ENCODE data around the gene ADGRF1. TPM values are rescaled to one million over a fixed set of nuclear protein-coding genes. Genes with fewer than 3 reads are reported as not detected.
"Not testable (repeated sequence)": the region's sequence is repeated elsewhere in the genome, so short reads cannot be mapped to it uniquely, and the experiment has no call there.

ADGRF1 gene
- polyA plus RNA-seq (ENCODE audit: insufficient read length in 3 of 3), result 10 to 100 TPM; 35.9 to 56.2 (median 51.8) TPM

DNA sequence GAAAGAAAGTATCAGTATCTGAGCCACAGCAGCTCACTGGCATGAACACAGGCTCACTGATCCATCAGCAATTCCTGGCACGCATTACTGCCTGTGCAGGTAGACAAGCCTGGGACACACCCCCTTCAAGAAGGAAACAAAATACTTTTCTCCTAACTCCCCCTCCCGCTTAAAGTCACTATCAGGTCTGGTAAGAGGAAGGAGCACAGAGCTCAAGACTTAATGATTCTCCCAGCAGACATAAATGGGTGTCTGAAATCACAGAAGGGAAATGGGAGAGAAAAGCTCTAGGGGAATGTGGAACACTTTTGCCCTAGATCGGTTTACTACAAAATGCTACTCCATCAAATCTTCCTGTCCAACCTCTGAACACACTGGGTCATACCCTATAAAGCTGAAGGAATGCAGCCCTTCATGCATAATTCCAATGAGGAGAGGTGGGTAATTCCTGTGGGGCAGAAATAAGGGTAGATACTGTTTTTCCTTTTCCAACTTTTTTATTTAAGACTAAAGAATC is at the start of gene ADGRF1:
Gene ADGRF1, minus strand, starts transcription at position 58 of the 517 bp plus-strand sequence. CDS start 13,271 bp downstream, outside the sequence.
- peak in 2 of 3 donors; percentile 68 to 74 for DNase-seq (ENCODE audit: low read depth in 3 of 3, low spot score in 2 of 3)

DNA sequence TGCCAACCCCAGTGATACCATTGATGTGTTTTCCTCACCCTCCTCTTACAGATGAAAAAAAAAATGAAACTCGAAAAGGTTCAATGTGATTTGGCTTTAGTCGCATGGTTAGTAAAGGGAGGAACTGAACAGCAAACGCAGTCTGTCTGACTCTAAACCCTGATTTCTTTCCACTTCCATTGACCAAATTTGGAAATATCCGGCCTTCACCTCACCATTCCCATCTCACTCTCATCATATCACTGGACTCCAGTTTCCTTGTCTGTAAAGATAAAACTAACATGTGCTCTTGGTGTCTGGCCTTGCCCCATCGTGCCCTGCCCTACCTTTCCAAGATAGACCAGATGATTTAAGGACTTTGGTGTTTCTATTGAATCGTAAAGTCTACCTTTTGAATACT is 48.7 kb upstream of the ADGRF1 start:
- no peak for DNase-seq (ENCODE audit: low read depth in 3 of 3, low spot score in 2 of 3)

DNA sequence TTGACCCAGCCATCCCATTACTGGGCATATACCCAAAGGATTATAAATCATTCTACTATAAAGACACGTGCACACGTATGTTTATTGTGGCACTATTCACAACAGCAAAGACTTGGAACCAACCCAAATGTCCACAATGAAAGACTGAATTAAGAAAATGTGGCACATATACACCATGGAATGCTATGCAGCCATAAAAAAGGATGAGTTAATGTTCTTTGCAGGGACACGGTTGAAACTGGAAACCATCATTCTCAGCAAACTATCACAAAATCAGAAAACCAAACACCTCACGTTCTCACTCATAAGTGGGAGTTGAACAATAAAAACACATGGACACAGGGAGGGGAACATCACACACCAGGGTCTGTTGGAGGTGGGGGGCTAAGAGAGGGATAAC is 47.3 kb upstream of the ADGRF1 start:
- DNase-seq (ENCODE audit: low read depth in 3 of 3, low spot score in 2 of 3), result not testable (repeated sequence)

DNA sequence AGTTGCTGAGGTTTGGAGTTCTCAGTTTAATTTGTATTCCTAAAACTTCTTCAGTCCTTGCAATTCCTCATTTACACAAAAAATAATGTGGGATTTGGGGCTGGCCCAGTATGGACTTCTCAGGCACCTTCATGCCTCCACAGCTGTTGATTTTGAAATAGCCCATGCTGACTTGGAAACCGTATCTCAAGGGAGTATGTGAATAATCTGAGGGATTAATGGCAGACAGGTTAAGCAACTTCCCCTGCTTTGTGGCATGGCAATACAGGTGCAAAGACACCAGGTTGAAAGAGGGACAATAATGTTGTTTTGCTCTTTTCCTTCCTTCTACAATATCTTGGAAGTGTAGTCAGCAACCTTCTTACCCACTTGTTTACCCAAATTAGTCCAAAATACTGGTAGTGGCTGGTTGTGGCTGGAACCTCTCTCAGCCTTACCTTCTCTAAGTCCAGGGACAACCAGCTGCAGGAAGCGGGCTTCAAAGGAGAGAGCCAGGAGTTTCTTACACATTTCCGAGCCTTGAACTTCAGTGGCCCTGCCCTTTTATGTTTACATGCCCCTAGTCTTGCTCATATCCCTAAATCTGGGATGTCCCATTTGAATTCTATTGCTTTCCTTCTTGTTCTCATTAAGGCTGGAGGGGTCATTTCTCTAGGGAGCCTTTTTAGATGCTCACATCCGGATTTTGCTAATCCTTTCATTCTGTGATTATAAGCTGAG is 44.1 kb upstream of the ADGRF1 start:
- no peak for DNase-seq (ENCODE audit: low read depth in 3 of 3, low spot score in 2 of 3)

DNA sequence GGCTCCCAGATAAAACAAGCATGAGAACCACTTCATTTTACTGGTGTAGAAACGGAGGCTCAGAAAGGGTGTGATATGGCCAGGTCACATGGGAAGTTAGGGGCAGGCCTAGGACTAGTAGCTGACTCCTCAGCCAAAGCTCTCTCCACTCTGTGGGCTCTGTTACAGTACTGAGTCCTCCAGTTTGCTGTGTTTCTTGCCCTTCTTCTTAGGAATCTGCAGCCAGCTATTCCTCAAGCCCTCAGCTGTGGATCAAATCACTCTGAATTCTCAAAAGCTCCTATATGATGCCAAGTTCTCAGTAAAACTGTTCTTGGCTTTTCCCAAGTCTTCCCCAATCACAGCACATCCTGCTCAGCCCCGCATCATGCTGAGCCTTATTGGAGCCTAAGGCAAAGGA is 42.5 kb upstream of the ADGRF1 start:
- DNase-seq (ENCODE audit: low read depth in 3 of 3, low spot score in 2 of 3), result no peak

DNA sequence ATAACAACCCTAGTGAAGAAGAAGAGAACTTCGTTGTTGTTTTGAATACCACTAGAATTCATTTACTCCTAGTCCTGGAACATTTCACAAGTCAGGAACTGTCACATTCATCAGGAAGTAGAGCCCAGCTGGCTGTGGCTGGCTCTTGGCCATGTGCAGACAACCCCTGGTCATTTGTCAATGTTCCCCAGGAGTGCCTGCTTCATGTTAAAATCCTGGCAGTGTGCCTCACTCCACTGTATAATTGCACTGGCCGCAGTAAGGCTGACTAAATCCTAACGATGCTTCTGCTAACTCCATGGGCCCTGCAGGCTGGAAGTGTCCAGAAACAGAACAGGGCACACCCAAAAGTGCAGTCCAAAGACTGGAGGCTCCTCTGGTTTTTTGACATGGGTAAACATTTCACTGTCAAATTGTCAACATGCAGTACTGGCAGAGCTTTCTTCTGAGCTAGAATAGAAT is 41.5 kb upstream of the ADGRF1 start:
- peak; percentile 81 to 86 (median 85) for DNase-seq (ENCODE audit: low read depth in 3 of 3, low spot score in 2 of 3)

DNA sequence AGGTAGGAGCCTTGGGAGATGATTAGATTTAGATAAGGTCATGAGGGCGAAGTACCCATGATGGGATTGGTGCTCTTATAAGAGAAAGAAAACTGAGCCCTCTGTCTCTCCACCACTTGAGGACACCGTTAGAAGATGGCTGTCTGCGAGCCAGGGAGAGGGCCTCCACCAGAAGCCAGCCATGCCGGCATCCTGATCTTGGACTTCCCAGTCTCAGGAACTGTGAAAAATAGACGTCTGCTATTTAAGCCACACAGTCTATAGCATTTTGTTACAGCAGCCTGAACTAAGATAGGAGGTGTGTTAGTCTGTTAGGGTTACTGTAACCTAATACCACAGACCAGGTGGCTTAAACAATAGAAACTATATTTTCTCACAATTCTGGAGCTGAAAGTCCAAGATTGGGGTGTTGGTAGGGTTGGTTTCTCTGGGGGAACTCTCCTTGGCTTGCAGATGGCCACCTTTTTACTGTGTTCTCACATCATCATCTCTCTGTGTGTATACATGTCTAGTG is 38.0 kb upstream of the ADGRF1 start:
- no peak for DNase-seq (ENCODE audit: low read depth in 3 of 3, low spot score in 2 of 3)

DNA sequence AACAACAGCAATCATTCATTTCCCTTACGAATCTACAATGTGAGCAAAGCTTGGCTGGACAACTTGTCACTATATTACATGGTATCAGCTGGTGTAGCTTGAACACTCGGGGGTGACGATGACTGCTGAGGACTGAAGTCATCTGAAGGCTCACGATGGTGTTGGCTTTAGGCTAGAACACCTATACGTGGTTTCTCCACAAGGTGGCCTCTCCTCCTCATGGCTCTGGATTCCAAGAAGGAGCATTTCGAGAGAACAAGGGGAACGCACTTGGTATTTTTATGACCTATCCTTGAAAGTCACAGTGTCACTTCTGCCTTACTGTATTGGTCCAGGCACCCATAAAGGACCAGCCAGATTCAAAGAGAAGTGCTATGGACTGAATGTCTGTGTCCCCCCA is 37.5 kb upstream of the ADGRF1 start:
- no peak for DNase-seq (ENCODE audit: low read depth in 3 of 3, low spot score in 2 of 3)

DNA sequence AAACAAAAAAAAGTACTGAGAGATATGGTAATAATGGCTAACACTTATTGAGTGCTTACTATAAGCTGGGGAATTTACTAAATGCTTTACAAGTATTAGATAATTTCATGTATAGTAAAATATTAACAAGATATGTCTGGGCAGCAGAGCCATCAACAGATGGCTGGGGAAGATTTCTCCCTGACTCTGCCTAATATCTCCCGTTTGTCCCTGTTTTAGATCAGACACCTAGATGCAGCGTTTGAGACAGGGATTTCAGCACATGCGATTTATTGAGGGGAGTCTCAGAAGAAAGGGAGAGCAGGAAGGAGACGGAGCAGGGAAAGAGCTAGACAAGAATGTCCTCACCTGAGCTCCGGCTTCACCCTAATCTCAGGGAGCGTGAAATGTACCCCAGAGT is 36.9 kb upstream of the ADGRF1 start:
- DNase-seq (ENCODE audit: low read depth in 3 of 3, low spot score in 2 of 3), result no peak

DNA sequence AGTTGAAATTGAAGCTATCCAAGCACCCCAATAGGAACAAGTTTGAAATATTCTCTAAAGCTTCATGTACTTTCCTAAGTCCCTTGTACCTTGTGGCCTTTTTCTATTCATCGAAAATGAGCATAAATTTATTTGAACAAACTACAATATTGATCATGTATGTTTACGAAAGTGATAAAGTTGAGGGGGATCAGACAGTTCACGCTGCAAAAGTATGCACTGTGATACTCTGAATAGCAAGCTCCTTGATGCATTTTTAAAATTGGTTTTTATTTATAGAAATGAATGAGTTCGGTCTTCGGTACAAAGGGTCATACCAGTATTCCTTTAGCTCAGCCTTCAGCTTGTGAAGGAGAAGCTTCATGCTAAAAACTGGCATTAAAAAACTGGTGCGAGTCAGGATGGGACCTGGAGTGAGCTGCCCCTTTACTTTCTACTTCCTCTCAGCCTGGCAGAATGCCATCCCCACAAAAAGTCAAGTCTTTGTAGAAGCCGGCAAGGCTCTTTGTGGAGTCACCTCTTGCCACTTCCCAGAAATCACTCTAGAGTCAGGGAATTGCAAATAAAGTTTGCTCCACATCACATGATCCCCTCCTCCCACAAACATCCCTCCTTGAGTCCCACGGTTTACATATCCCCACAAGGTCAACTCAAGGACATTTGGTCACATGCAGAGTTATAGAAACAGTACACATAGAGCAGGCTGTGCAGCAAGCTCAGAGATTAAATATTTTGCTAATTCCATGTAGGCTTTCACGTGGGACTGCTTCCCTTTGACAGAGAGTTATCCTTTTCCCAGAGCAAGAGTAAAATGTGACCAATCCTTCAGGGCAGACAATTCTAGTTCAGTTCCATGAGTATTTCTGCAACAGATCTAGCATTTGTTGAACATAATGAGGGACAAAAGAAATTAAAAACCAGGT is 34.6 kb upstream of the ADGRF1 start:
- DNase-seq (ENCODE audit: low read depth in 3 of 3, low spot score in 2 of 3), result peak in 1 of 3 donors; percentile 46

DNA sequence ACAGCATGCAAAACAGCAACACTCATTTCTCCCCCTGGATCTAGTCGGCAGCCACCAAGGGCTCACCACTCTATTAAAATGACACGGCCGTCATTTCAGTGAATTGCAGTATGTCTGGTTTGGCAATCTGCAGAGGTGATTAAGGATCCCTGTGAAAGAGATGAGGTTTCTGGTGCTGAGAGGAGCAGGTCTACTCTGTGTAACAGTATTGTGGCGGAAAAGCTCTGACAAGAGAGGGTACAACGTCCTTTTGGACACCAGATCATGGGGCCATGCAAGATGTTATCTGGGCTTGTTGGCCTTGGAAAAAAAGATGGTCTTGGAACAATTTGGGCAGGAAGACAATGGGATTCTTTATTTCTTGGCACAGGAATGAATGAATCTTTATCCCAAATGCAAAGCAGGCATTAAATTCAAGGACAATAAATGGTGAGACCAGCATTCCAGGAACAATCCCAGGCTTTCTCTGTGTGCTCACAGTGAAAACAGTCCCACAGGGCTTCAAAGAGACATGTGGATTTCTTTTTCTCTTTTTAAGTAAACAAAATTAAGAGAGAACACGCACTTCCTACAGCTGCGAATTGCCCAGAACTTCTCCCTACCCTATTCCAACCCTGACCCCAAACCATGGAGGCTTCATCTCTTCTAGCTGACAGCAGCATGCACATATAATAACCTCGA is 33.7 kb upstream of the ADGRF1 start:
- DNase-seq (ENCODE audit: low read depth in 3 of 3, low spot score in 2 of 3), result no peak

DNA sequence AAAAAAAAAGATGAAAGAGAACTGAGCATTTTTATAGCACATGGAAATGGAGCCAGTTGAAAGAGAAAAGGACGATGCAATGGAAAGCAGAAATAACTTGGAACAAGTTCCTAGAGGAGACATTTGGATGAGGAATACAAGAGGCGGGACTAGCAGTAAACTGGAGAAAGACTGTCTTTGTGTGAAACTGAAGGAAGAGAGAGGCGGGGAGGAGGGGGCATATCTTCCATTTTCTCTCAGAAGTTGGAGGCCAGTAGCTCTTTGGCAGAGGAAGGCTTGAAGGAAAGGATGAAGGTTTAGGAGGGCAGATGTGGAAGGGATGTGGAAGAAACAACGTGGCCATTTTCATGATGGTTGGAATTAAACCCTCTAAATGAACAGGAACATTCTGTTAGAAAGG is 33.0 kb upstream of the ADGRF1 start:
- DNase-seq (ENCODE audit: low read depth in 3 of 3, low spot score in 2 of 3), result no peak

DNA sequence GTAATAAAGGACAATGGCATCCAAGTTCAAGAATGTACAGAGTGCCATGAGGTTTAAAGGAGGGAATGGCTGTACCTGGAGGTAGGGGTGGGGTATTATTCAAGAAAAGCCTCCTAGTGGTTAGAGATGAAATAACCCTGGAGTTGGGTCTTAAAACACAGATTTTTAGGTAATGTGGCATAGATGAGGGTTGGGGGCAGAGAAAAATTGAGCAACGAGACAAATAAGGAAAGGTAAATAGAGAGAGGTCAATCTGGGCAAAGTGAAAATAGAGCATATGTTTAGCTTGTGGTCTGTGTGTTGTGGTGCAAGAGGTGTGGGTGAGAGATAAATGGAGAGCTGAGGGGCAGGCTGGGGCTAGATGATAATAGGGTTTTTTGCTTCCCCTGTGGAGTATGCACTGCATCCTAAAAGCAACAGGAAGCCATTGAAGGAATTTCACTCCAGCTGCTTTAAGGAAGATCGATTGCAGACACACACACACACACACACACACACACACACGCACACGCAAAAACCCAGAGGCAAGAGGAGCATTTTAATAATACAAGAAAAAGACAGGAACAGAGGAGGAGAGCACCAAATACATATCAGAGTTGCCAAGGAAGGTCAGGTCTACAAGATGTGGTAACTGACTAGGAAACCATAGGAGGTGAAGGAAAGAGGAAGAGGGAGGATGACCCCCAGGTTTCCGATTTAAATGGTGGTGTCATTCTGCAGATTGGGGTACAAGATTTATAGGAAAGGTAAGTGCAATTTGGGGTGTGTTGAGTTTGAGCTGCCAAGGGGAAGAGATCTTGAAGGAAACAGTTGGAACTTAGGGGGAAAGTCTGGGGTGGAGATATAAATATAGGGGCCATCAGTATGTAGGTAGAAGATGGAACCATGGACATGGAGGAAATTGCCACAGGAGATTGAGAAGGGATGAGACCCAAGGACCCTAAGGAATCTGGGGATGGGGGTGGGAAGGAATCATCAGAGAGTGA is 31.3 kb upstream of the ADGRF1 start:
- DNase-seq (ENCODE audit: low read depth in 3 of 3, low spot score in 2 of 3), result no peak

DNA sequence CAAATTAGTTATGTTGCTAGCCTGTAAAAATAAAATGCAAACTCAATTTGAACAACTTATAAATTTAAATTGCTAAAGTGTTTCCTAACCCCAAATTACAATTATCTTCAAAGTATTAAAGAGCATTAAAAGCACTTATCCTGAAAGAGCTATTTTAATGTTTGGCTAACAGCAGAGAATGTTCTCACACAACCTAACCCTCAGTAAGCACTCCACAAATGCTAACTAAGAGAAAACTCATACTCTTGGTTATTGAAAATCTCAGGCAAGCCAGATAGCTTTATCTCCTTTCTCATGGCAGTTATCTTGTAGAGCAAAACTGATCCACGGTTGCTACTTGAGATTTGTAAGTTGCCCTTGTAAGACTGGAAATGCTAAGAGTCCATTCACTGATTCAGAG is 30.5 kb upstream of the ADGRF1 start:
- no peak for DNase-seq (ENCODE audit: low read depth in 3 of 3, low spot score in 2 of 3)

DNA sequence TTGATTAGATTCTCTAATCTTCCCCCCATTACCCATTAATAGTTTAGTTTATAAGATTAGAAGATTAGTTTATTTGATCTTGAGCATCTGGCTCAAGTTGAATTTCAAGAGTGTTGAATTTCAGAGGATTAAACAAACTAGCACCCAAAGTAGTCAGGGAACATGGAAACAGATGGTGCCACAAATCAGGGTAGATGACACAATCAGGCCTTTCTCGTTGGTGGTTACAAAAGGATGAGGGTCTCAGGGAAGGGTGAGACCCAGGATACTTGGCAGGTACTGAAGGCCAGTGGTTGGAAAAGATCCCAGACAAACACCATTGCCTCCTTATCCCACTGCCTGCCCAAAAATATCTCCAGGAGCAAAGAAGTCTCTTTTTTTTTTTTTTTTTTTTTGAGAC is 29.5 kb upstream of the ADGRF1 start:
- DNase-seq (ENCODE audit: low read depth in 3 of 3, low spot score in 2 of 3), result no peak

DNA sequence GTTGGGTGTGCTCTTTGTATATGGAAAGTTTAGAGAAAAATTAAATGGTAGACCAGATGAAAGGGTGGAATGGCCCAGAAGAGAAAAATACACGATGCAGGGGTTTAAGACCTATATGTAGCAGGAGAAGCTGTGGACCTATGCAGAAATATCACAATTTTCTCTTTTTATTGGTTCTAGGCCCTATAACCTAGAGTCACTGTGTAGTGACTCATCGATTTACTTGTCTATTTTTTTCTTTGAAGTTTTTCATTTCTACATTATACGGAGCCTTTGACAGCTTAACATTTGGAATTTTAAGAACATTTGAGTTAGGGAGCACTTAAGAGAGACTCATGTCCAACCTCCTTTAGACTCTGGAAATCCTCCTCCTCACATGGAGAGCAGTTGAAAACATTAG is 28.3 kb upstream of the ADGRF1 start:
- no peak for DNase-seq (ENCODE audit: low read depth in 3 of 3, low spot score in 2 of 3)

DNA sequence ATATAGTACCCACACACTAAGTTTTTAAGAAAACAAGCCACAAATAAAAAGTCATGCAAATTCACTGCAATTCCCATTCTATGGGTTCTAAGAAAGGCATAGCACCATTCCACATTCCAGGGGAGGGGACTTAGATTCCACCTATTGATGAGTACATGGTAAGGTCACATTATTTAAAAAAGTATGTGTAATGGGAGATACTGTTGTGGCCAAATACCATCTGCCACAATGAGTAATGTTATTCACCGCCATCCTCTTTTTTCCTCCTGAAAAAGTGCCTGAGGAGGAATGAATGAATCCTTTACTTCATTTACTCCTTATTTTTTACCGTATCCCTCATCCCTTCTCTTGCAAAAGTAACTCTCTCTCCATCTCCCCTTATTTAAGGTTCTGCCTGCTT is 27.0 kb upstream of the ADGRF1 start:
- DNase-seq (ENCODE audit: low read depth in 3 of 3, low spot score in 2 of 3), result no peak

DNA sequence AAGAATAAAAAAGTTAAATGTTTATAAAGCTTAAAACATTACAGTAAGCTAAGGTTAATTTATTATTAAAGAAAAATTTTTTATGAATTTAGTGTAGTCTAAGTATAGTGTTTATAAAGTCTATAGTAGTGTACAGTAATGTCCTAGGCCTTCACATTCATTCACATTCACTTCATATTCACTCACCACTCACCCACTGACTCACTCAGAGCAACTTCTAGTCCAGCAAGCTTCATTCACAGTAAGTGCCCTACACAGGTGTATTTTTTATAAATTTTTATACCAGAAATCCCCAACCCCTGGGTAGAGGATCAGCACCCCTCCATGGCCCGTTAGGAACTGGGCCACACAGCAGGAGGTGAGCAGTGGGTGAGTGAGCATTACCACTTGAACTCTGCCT is 24.3 kb upstream of the ADGRF1 start:
- DNase-seq (ENCODE audit: low read depth in 3 of 3, low spot score in 2 of 3), result no peak

DNA sequence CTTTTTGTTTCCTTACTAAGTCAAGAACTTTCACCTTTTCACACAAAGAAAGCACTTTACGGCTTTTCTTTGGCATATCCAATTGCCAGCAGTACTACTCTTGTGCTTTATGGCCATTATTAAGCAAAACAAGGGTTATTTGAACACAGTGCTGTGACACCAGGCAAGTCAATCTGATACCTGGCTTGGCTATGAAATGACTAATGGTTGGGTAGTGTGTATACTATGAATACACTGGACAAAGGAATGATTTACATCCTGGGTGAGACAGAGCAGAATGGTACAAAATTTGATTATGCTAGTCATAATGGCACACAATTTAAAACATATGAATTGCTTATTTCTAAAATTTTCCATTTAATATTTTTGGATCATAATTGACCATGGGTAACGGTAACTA is 22.1 kb upstream of the ADGRF1 start:
- DNase-seq (ENCODE audit: low read depth in 3 of 3, low spot score in 2 of 3), result no peak

DNA sequence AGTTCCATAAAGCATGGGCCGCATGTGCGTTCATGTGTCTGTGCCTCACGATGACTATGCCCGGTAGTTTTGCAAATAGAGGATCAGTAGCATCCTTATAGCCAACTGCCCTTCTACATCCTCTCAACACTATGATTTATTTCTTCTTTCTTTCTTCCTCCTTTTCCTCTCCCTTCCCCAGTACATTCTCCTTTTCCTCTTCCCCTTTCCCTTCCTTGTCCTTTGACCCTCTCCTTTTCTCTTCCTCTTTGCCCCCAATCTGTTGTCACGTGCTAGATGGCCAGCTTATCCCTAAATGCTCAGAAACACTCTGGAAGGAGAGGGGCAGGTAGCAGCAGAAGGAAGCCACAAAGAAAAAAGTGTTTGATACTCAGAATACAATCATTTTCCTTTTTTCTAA is 20.2 kb upstream of the ADGRF1 start:
- DNase-seq (ENCODE audit: low read depth in 3 of 3, low spot score in 2 of 3), result no peak
